ENCODE data around the gene GMDS. TPM values are rescaled to one million over a fixed set of nuclear protein-coding genes. Genes with fewer than 3 reads are reported as not detected.

GMDS gene
- total and polyA plus RNA-seq, 2 experiments from 2014 or later = 3.0 to 12.6 TPM

GRCh38 chr6:2037237-2037926 lies 208.0 kb downstream of the GMDS start:
- DNase-seq = peak; percentile 10
- no peak overlapping the region for H3K4me2 ChIP-seq (ENCODE audit: unreplicated experiment)
- TF ChIP-seq EZH2 (IDR thresholded peaks at IDR 0.05; ENCODE audit: insufficient read depth, poor library complexity, severe bottlenecking) (no peak), EZH2phosphoT487 (IDR thresholded peaks at IDR 0.05; ENCODE audit: insufficient read depth, low read depth) (no peak)

GRCh38 chr6:2036710-2037023 lies 208.7 kb downstream of the GMDS start:
- no peaks in the 10 kb centered on the region for H3F3A ChIP-seq (ENCODE audit: insufficient read depth)
- H3K4me1 ChIP-seq (ENCODE audit: insufficient read depth) = no peaks in the 10 kb centered on the region
- no peaks in the 10 kb centered on the region for H3K79me2 ChIP-seq (ENCODE audit: insufficient read depth)
- no peak overlapping the region for H3K27ac ChIP-seq
- H4K20me1 ChIP-seq (ENCODE audit: insufficient read depth) = no peaks in the 10 kb centered on the region
- H3K9ac ChIP-seq = no peak overlapping the region
- H2AFZ ChIP-seq = no peak overlapping the region
- WGBS, 2 experiments (ENCODE audit: low coverage in 1 of 2, low lambda C conversion rate in 2 of 2, missing lambda C conversion rate in 2 of 2) = 91 to 93% methylated on average over 6 of the region's 6 CpGs
- in situ Hi-C loops (cut with MboI) = no loop called here
- H3K4me2 ChIP-seq (ENCODE audit: unreplicated experiment) = no peak overlapping the region
- DNase-seq = no peak
- H3K9me2 ChIP-seq (ENCODE audit: insufficient read depth) = no peaks in the 10 kb centered on the region
- no peak overlapping the region for H3K4me3 ChIP-seq
- H3K9me3 ChIP-seq (ENCODE audit: low read depth) = no peaks in the 10 kb centered on the region
- no peaks in the 10 kb centered on the region for H3K36me3 ChIP-seq (ENCODE audit: low read depth)
- H3K27me3 ChIP-seq (replicated peaks; ENCODE audit: insufficient read depth) = no peaks in the 10 kb centered on the region
- TF ChIP-seq EZH2 (IDR thresholded peaks at IDR 0.05; ENCODE audit: insufficient read depth, poor library complexity, severe bottlenecking) (no peak), EZH2phosphoT487 (IDR thresholded peaks at IDR 0.05; ENCODE audit: insufficient read depth, low read depth) (no peak)

More at GRCh38 chr6:2037237-2037926, 208.0 kb downstream of the GMDS start:
- no peaks in the 10 kb centered on the region for H3K79me2 ChIP-seq (ENCODE audit: insufficient read depth)
- WGBS, 2 experiments (ENCODE audit: low coverage in 1 of 2, low lambda C conversion rate in 2 of 2, missing lambda C conversion rate in 2 of 2) = 93 to 95% methylated on average over 10 of the region's 10 CpGs
- H3K27ac ChIP-seq = no peak overlapping the region
- no peaks in the 10 kb centered on the region for H3K27me3 ChIP-seq (replicated peaks; ENCODE audit: insufficient read depth)
- no peaks in the 10 kb centered on the region for H4K20me1 ChIP-seq (ENCODE audit: insufficient read depth)
- H3F3A ChIP-seq (ENCODE audit: insufficient read depth) = no peaks in the 10 kb centered on the region
- H3K9ac ChIP-seq = no peak overlapping the region
- H3K36me3 ChIP-seq (ENCODE audit: low read depth) = no peaks in the 10 kb centered on the region
- H3K4me1 ChIP-seq (ENCODE audit: insufficient read depth) = no peaks in the 10 kb centered on the region
- no peak overlapping the region for H2AFZ ChIP-seq
- H3K4me3 ChIP-seq = no peak overlapping the region
- H3K9me2 ChIP-seq (ENCODE audit: insufficient read depth) = no peaks in the 10 kb centered on the region
- in situ Hi-C loops (cut with MboI) = no loop called here
- H3K9me3 ChIP-seq (ENCODE audit: low read depth) = no peaks in the 10 kb centered on the region

GRCh38 chr6:2035826-2036709 lies 209.3 kb downstream of the GMDS start:
- no peak overlapping the region for H3K27ac ChIP-seq
- no peaks in the 10 kb centered on the region for H3K9me2 ChIP-seq (ENCODE audit: insufficient read depth)
- no peak overlapping the region for H3K9ac ChIP-seq
- no peak overlapping the region for H2AFZ ChIP-seq
- TF ChIP-seq EZH2phosphoT487 (IDR thresholded peaks at IDR 0.05; ENCODE audit: insufficient read depth, low read depth) (no peak), EZH2 (IDR thresholded peaks at IDR 0.05; ENCODE audit: insufficient read depth, poor library complexity, severe bottlenecking) (no peak)
- H3K4me1 ChIP-seq (ENCODE audit: insufficient read depth) = no peaks in the 10 kb centered on the region
- 86 to 90% methylated on average over 11 of the region's 11 CpGs for WGBS, 2 experiments (ENCODE audit: low coverage in 1 of 2, low lambda C conversion rate in 2 of 2, missing lambda C conversion rate in 2 of 2)
- H3K79me2 ChIP-seq (ENCODE audit: insufficient read depth) = no peaks in the 10 kb centered on the region
- H3K4me2 ChIP-seq (ENCODE audit: unreplicated experiment) = no peak overlapping the region
- no peak overlapping the region for H3K4me3 ChIP-seq
- no peak for DNase-seq
- in situ Hi-C loops (cut with MboI) = no loop called here
- no peaks in the 10 kb centered on the region for H3K9me3 ChIP-seq (ENCODE audit: low read depth)
- H4K20me1 ChIP-seq (ENCODE audit: insufficient read depth) = no peaks in the 10 kb centered on the region
- H3K36me3 ChIP-seq (ENCODE audit: low read depth) = no peaks in the 10 kb centered on the region
- H3F3A ChIP-seq (ENCODE audit: insufficient read depth) = no peaks in the 10 kb centered on the region
- H3K27me3 ChIP-seq (replicated peaks; ENCODE audit: insufficient read depth) = no peaks in the 10 kb centered on the region

GRCh38 chr6:2035046-2035445 lies 210.4 kb downstream of the GMDS start:
- Histone ChIP-seq H3K4me2 (ENCODE audit: unreplicated experiment) (no peak overlapping the region), H3K9me3 (ENCODE audit: low read depth) (no peaks in the 10 kb centered on the region), H3K9ac (no peak overlapping the region), H3K27ac (no peak overlapping the region), H3K79me2 (ENCODE audit: insufficient read depth) (no peaks in the 10 kb centered on the region), H3F3A (ENCODE audit: insufficient read depth) (no peaks in the 10 kb centered on the region), H3K36me3 (ENCODE audit: low read depth) (no peaks in the 10 kb centered on the region), H4K20me1 (ENCODE audit: insufficient read depth) (no peaks in the 10 kb centered on the region), H3K27me3 (replicated peaks; ENCODE audit: insufficient read depth) (no peaks in the 10 kb centered on the region), H2AFZ (no peak overlapping the region), H3K4me3 (no peak overlapping the region), H3K4me1 (ENCODE audit: insufficient read depth) (no peaks in the 10 kb centered on the region), H3K9me2 (ENCODE audit: insufficient read depth) (no peaks in the 10 kb centered on the region)
- TF ChIP-seq EZH2 (IDR thresholded peaks at IDR 0.05; ENCODE audit: insufficient read depth, poor library complexity, severe bottlenecking) (no peak), EZH2phosphoT487 (IDR thresholded peaks at IDR 0.05; ENCODE audit: insufficient read depth, low read depth) (no peak)
- DNase-seq = no peak
- in situ Hi-C loops (cut with MboI) = no loop called here
- WGBS, 2 experiments (ENCODE audit: low coverage in 1 of 2, low lambda C conversion rate in 2 of 2, missing lambda C conversion rate in 2 of 2) = 43 to 76% methylated on average over 1 of the region's 1 CpG
